ENCODE measurements around the gene NSDHL. TPM values are rescaled to one million over a fixed set of nuclear protein-coding genes. Genes with fewer than 3 reads are reported as not detected.

Gene NSDHL
- total RNA-seq, 2 donors from 2014 or later, result 3.4 to 20.1 TPM

GRCh38 chrX:152886716-152887115 is 55.9 kb downstream of the NSDHL start:
- Histone ChIP-seq H3K27ac (no peak overlapping the region), H3K4me1 (no peaks in the 10 kb centered on the region), H3K4me3 (no peak overlapping the region), H3K27me3 (no peaks in the 10 kb centered on the region), H3K36me3 (replicated peaks in 1 of 2; ENCODE audit: insufficient read depth in 1 of 2, low read depth in 2 of 2) (no peaks in the 10 kb centered on the region), H3K9me3 (no peaks in the 10 kb centered on the region)
- ATAC-seq (no peak), DNase-seq (no peak)
- WGBS, 2 donors, result 64 to 82% methylated on average over 1 to 3 of the region's 3 CpGs
- intact Hi-C loops (cut with DNase I), result no loop called here
- TF ChIP-seq POLR2A (IDR thresholded peaks at IDR 0.05) (no peak), CTCF (IDR thresholded peaks at IDR 0.05) (no peak)

GRCh38 chrX:152892499-152892898 is 61.6 kb downstream of the NSDHL start:
- Histone ChIP-seq H3K27ac (no peak overlapping the region), H3K27me3 (no peaks in the 10 kb centered on the region), H3K4me1 (no peaks in the 10 kb centered on the region), H3K4me3 (no peak overlapping the region), H3K9me3 (no peaks in the 10 kb centered on the region), H3K36me3 (replicated peaks in 1 of 2; ENCODE audit: insufficient read depth in 1 of 2, low read depth in 2 of 2) (no peaks in the 10 kb centered on the region)
- no peak for TF ChIP-seq CTCF (IDR thresholded peaks at IDR 0.05)
- TF ChIP-seq POLR2A (IDR thresholded peaks at IDR 0.05), result no peak
- WGBS, 2 donors, result 72 to 73% methylated on average over 3 to 4 of the region's 4 CpGs
- ATAC-seq (no peak), DNase-seq (no peak)
- intact Hi-C loops (cut with DNase I), result no loop called here

- ATAC-seq, result no peak
- Histone ChIP-seq H3K4me1 (peaks cover 1% of the 10 kb centered on the region), H3K4me3 (no peak overlapping the region), H3K27ac (no peak overlapping the region), H3K27me3 (no peaks in the 10 kb centered on the region), H3K36me3 (replicated peaks in 1 of 2; ENCODE audit: insufficient read depth in 1 of 2, low read depth in 2 of 2) (no peaks in the 10 kb centered on the region), H3K9me3 (no peaks in the 10 kb centered on the region)
- DNase-seq, result no peak
- TF ChIP-seq CTCF (IDR thresholded peaks at IDR 0.05) (no peak), POLR2A (IDR thresholded peaks at IDR 0.05) (no peak)
- intact Hi-C loops (cut with DNase I), result no loop called here
- WGBS, 2 donors, result 60 to 80% methylated on average over 3 to 15 of the region's 22 CpGs
Observed at GRCh38 chrX:152892999-152893891, 62.4 kb downstream of the NSDHL start.

GRCh38 chrX:152893980-152894610 is 63.2 kb downstream of the NSDHL start:
- intact Hi-C loops (cut with DNase I), result no loop called here
- H3K27me3 ChIP-seq, result no peaks in the 10 kb centered on the region

More at GRCh38 chrX:152893980-152894610, 63.2 kb downstream of the NSDHL start:
- Histone ChIP-seq H3K36me3 (replicated peaks in 1 of 2; ENCODE audit: insufficient read depth in 1 of 2, low read depth in 2 of 2) (no peaks in the 10 kb centered on the region), H3K4me3 (no peak overlapping the region), H3K27ac (no peak overlapping the region), H3K9me3 (no peaks in the 10 kb centered on the region), H3K4me1 (peaks cover 4% of the 10 kb centered on the region)
- whole genome bisulfite sequencing, 2 donors, result 87% methylated on average over 5 of the region's 9 CpGs; no CpG with 5 or more reads in 1 of the 2 donors
- no peak for ATAC-seq
- no peak for DNase-seq
- TF ChIP-seq POLR2A (IDR thresholded peaks at IDR 0.05), result no peak
- TF ChIP-seq CTCF (IDR thresholded peaks at IDR 0.05), result no peak
